Stimulated activated CD4-positive, alpha-beta T cell treated with anti-CD3 and anti-CD28 coated beads, Interleukin-15, amount 100 ng/mL, for 1 hour (primary cell): ENCODE results near the gene FAM177B.

Experiments used
- DNase-seq, 2 donors: peaks; one replicate each; pipeline ENCODE4 v3.0.0-alpha.2; 2020; ENCODE audit warnings: low read depth in 1 of 2, low spot score in 1 of 2

Gene FAM177B

DNA sequence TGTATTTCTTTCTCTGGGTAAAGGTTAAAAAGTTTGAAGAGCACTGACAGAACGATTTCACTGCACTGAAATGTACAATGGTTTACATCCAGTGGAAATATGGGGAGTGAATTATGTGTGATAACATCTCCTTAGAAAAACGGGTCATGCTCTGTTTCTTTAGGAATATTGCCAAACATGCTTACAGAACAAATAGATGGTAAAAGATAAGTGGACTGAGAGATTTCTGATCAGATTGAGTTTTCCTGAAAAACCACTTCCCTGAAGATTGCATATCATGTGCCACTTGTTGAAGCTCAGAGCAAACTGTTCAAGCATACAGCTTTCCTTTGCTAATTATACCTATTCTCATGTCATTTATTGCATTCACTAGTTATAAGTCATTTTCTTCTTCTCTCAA lies 47.9 kb downstream of the FAM177B start:
- no peak for DNase-seq

DNA sequence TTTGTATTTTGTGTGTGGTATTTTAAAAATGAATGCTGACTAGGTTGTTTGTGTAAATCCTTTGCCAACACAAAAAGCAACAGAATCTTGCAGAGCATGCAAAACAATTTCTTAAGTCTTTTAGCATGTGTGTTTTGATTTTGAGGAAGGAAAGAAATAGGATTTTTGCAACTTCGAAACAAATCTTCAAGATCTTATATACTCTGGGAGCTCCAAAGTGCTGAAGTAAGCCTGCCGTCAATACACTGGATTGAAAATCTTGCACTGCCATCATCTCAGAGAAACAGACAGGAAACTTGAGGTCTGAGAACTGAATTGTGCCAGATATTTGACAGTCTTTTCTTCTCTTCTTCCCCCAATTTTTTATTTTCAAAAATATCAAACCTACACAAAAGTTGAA lies 48.5 kb downstream of the FAM177B start:
- no peak for DNase-seq

DNA sequence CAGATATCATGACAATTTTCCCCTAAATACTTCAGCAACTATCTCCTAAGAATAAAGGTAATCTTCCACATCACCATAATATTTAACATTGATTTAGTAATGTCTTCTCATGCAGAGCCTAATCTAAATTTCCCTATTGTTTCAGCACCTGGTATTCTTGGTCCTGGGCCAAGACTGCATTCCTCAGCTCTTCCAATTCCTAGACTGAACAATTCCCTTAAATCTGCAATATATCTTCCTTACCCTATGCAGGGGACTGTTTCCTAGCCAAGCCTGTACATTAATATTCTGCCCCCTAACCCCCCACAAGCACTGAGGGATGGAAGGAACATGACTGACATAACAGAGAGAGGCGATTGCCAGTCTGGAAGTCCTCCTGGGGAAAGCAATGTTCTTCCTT lies 49.1 kb downstream of the FAM177B start:
- DNase-seq, result no peak

DNA sequence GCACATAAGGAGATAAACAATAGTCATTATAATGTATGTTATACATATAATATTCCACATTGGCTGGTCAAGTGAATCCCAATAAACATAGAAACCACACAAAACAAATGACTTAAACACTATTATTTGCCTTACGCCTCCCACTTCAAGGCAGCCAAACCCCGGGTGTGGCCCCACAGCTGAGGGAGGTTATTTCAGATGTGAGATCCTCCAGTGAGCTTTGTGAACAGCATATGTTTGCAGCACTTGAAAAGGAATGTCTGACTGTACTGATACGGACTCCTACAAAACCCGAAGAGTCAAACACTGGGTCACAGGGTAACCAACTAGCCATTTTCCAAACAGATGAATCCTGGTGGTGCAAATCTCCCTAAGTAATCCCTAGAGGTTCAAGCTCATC lies 50.7 kb downstream of the FAM177B start:
- no peak for DNase-seq

DNA sequence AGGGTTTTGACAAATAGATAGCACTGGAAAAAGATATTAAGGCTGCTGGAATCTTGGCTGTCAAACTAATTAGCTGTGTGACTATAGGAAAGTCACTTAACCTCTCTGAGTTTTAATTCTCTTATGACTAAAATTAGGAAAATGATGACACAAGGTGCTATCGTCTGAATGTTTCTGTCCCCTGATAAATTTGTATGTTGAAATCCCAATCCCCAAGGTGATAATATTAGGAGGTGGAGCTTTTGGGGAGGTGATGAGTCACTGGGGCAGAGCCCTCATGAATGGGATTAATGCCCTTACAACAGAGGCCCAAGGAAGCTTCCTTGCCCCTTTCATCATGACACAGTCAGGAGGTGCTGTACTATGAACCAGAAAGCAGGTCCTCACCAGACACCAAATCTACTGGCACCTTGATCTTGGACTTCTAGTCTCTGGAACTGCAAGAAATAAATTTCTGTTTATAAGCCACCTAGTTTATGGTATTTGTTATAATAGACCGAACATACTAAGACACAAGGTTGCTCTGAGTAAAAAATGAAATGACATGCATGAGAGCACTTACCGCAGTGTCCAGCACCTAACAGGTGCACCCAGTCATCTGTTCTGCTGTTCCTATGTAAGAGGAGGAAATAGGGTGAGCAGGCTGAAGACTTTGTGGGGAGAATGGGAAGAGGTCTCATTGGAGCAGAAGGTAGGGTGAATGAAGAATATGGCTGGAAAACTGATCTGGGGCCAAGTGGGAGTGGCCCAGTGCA lies 51.6 kb downstream of the FAM177B start:
- no peak for DNase-seq

DNA sequence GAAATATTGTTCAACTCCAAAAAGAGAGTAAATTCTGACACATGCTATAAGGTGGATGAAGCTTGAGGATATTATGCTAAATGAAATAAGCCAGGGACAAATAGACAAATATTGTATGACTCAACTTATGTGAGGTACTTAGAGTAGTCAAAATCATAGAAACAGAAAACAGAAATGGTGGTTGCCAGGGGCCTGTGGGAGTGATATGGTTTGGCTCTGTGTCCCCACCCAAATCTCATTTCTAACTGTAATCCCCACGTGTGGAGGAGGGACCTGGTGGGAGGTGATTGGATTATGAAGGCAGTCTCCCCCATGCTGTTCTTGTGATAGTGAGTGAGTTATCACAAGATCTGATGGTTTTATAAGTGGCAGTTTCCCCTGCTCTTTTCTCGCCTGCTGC lies 53.1 kb downstream of the FAM177B start:
- DNase-seq, result no peak

DNA sequence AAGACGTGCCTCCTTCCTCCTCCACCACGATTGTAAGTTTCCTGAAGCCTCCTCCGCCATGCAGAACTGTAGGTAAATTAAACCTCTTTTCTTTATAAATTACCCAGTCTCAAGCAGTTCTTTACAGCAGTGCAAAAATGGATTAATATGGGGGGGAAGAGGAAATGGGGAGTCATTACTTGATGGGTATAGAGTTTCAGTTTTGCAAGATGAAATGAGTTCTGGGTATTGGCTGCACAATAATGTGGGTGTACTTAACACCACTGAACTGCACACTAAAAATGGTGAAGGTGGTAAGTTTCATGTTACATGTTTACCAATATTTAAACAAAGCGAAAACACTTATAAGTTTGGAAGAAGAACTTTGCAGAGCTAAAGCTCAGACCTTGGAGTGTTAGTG lies 53.5 kb downstream of the FAM177B start:
- no peak for DNase-seq

DNA sequence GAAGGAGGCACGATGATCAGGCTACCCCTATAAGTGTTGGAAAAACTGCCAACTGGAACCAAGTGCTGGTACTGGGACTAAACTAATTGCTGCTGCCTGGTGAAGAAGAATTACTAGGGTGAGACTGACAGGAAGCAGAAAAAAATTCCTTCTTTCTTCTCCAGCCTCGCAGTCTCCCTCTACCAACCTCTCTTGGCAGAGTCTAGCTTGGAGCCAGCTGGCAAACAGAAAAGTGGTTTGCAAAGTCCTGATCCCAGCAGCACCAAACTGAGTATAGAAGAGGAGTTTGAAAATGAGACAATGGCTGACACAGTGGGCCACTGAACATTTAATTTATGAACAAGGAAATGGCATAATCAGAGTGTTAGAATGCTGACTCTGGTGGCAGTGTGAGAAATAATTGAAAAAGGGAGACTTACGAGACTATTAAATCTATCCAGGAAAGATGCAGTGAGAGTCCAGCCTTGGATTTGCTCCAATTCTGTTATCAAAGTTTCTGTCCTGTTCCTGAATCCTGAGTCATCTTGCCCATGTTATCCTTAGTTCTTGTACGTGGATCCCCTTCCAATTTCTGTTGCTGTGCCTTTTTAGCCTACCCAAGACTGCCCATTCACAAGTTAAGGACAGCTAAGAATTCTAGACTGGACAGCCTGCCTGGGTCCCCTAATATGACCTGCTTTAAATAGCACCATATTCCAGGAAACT lies 54.2 kb downstream of the FAM177B start:
- DNase-seq, result no peak

DNA sequence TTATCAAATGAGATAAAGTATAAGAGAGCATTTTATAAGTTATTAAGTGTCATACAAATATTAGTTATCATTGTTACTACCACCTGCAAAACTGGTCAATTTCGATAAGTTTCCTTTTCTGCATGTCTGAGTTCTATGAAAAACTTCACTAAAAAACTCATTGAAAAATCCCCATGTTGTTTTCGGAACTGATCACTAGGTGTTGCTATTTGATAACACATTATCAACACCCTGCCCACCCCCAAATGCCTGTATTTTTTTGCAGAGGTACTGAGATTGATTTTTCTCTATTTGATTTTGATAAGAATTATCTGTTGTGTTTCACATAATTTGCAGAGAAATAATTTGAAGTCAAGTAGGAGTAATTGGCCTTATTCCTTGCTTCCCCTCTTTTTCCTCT lies 55.7 kb downstream of the FAM177B start:
- no peak for DNase-seq

DNA sequence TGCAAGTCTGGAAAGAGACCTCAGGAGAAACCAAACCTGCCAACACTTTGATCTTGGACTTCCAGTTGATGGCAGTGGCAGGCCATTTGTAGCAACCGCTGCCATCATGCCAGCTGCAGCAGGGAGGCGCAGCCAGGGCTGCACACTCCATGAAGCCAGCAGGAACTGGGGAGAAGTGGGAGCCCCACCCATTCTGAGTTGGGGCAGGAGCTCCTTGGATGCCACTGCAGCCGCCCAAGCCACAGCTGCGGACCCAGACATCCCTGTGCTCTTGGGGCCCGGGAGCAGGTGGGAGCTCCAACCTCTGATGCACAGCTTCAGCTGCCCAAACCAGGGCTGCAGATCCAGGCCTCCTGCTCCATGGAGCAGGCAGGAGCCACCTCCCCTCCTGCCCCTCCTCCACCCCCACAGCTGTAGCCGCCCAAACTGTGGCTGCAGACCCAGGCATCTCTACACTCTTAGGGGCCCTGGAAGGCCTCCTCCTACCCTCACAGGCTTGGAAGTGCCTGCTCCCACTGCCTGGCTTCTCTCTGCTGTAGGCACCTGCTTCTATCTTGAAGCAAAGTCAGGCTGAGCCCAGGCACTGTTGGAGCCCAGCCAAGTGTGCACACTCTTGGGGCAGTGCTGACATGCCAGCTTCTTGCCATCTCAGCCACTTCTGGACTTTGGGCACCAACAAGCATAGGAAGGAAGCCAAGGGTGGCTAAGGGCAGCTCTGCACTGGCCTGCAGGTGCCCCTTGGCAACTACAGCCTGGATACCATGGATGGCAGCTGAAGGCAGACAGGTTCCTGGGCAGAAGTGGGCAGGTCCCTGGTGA lies 57.9 kb downstream of the FAM177B start:
- DNase-seq, result no peak

DNA sequence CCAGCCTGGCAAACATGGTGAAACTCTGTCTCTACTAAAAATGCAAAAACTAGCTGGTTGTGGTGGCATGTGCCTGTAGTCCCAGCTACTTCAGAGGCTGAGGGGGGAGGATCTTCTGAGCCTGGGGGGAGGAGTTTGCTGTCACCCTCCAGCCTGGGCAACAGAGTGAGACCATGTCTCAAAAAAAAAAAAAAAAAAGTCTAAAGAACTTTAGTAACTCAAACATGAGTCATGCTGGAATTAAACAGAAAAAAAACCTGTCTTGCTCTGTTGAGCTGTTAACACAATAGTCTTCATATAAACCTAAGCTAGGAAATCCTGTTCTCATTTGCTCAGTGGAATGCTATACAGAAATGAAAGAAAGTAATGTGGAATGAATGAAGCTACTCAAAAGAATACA lies 61.1 kb downstream of the FAM177B start:
- DNase-seq, result no peak

DNA sequence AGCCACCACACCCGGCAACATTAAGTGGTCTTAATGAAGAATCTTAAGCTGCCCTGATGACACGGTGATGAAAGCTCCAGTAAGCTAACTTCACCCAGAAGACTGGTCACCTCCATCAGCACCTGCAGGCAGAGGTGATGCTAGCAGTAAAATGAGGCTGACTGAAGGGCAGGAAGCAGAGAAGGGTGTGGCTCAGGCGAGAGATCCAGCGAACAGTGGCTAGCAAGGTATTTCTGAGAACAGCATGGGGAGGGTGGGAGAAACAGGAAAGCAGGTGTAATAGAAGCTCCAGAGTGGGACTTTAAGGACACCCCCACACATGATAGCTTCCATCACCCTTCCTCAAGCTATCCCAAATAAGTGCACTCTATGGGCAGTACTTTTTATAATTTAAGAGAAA lies 62.0 kb downstream of the FAM177B start:
- no peak for DNase-seq
